PC-3 (cell line): ENCODE data around the gene MACROD1. TPM values are rescaled to one million over a fixed set of nuclear protein-coding genes. Genes with fewer than 3 reads are reported as not detected.

Experiments used
- ATAC-seq: fragments of 200-7000 bp; cut with Tn5 transposase; 2 replicates; pipeline ENCODE4 v1.9.1; 2020; ENCODE audit warnings: mild to moderate bottlenecking, moderate library complexity
- BruUV-seq: library from RNA; stranded (reverse); fragments of 400-500 nt; replicated peaks from 2 replicates; lab custom pipeline; 2021; lab: Mats Ljungman, UMichigan
- CTCF ChIA-PET: fragments of 300-600 bp; sonication (Branson Sonifier 250); formaldehyde crosslinking; loops from one replicate; lab custom pipeline; 2022; ENCODE audit warnings: antibody characterized with exemption; lab: Charles Lee
- POLR2A ChIA-PET: fragments of 300-600 bp; sonication (Branson Sonifier 250); formaldehyde crosslinking; loops from one replicate; lab custom pipeline; 2022; ENCODE audit warnings: antibody characterized with exemption; ENCODE audit not compliant: unreplicated experiment; lab: Charles Lee
- DNase-seq: peaks from one replicate; pipeline ENCODE4 v3.0.0-alpha.2; 2015
- H2AFZ ChIP-seq: fragments of 300-600 bp; sonication (generic); 2 replicates; pipeline ENCODE4 v1.6.0; 2016; ENCODE audit warnings: antibody characterized with exemption, low read length
- H3F3A ChIP-seq: fragments of 300-600 bp; sonication (generic); one replicate; pipeline ENCODE4 v1.6.0; 2017; ENCODE audit warnings: antibody characterized with exemption, low read length, control low read depth, mild to moderate bottlenecking; ENCODE audit not compliant: unreplicated experiment
- H3K27ac ChIP-seq: fragments of 300-600 bp; sonication (generic); 2 replicates; pipeline ENCODE4 v1.5.1; 2016; ENCODE audit warnings: mild to moderate bottlenecking, low read length
- H3K27me3 ChIP-seq: fragments of 300-600 bp; sonication (generic); 2 replicates; pipeline ENCODE4 v1.6.1; 2016; ENCODE audit warnings: low read length, mixed read lengths
- H3K36me3 ChIP-seq: fragments of 300-600 bp; sonication (generic); 2 replicates; pipeline ENCODE4 v1.6.1; 2016; ENCODE audit warnings: low read depth, mixed run types, low read length, mixed read lengths
- H3K4me1 ChIP-seq: fragments of 300-600 bp; sonication (generic); 2 replicates; pipeline ENCODE4 v1.5.1; 2016; ENCODE audit warnings: low read length; ENCODE audit not compliant: insufficient read depth
- H3K4me2 ChIP-seq: fragments of 300-600 bp; sonication (generic); 2 replicates; pipeline ENCODE4 v1.6.0; 2016; ENCODE audit warnings: low read length
- H3K4me3 ChIP-seq: fragments of 300-600 bp; sonication (generic); 2 replicates; pipeline ENCODE4 v1.5.1; 2016; ENCODE audit warnings: mild to moderate bottlenecking, low read length, mixed read lengths
- H3K79me2 ChIP-seq: fragments of 300-600 bp; sonication (generic); 2 replicates; pipeline ENCODE4 v1.6.1; 2017; ENCODE audit warnings: low read length, mixed read lengths
- H3K9ac ChIP-seq: fragments of 300-600 bp; sonication (generic); 2 replicates; pipeline ENCODE4 v1.6.0; 2016; ENCODE audit warnings: mild to moderate bottlenecking, low read length
- H3K9me2 ChIP-seq: fragments of 300-600 bp; sonication (generic); replicated peaks from 2 replicates; pipeline ENCODE4 v1.6.1; 2016; ENCODE audit warnings: mixed run types, low read length, mixed read lengths
- H3K9me3 ChIP-seq: fragments of 300-600 bp; sonication (generic); 2 replicates; pipeline ENCODE4 v1.6.1; 2016; ENCODE audit warnings: low read length, mixed read lengths
- H4K20me1 ChIP-seq: fragments of 300-600 bp; sonication (generic); 2 replicates; pipeline ENCODE4 v1.6.1; 2016; ENCODE audit warnings: low read length, mixed read lengths
- CTCF ChIP-seq: fragments of 300-600 bp; sonication (generic); conservative IDR thresholded peaks from 2 replicates; pipeline ENCODE4 v1.5.1; 2017; ENCODE audit warnings: antibody characterized with exemption, low read depth, mild to moderate bottlenecking, low read length
- EZH2 ChIP-seq: fragments of 300-600 bp; sonication (generic); IDR thresholded peaks from one replicate; pipeline ENCODE4 v1.6.1; 2017; ENCODE audit warnings: antibody characterized with exemption, mild to moderate bottlenecking, low read length; ENCODE audit not compliant: unreplicated experiment
- EZH2phosphoT487 ChIP-seq: fragments of 300-600 bp; sonication (generic); IDR thresholded peaks from 2 replicates; pipeline ENCODE4 v1.6.1; 2018; ENCODE audit warnings: mild to moderate bottlenecking, antibody characterized with exemption, low read length, borderline replicate concordance
- intact Hi-C: fragments of 100-400 bp; cut with micrococcal nuclease; formaldehyde crosslinking; loops from 2 replicates; pipeline ENCODE4 v1.9.0; 2023
- total RNA-seq: library from RNA; depleted of rRNA; stranded (reverse); fragments of >200 nt; gene quantifications from 2 replicates; pipeline ENCODE4 v1.2.3, GENCODE V29; 2014

MACROD1 gene
- total RNA-seq, 1 experiment from 2014 or later = 71.4 TPM

GRCh38 chr11:64140082-64140481 is 25.8 kb downstream of the MACROD1 start:
- BruUV-seq = no TSS peak
- no peaks in the 10 kb centered on the region for H3K4me1 ChIP-seq
- ATAC-seq (no peak), DNase-seq (no peak)
- no peaks in the 10 kb centered on the region for H4K20me1 ChIP-seq
- no peaks in the 10 kb centered on the region for H3F3A ChIP-seq
- H3K9me2 ChIP-seq = no peaks in the 10 kb centered on the region
- H3K4me3 ChIP-seq = no peak overlapping the region
- TF ChIP-seq CTCF (no peak), EZH2 (no peak), EZH2phosphoT487 (no peak)
- H3K9me3 ChIP-seq = no peaks in the 10 kb centered on the region
- ChIA-PET POLR2A (no interaction called here), CTCF (no interaction called here)
- no peaks in the 10 kb centered on the region for H3K79me2 ChIP-seq
- H3K4me2 ChIP-seq = no peak overlapping the region
- intact Hi-C loops = loop anchor here (10.0 kb wide), 1 partner anchor 375 kb away; the partner anchor contains the start of gene ZFTA
- no peaks in the 10 kb centered on the region for H3K27me3 ChIP-seq
- no peaks in the 10 kb centered on the region for H3K36me3 ChIP-seq
- no peak overlapping the region for H3K27ac ChIP-seq
- no peak overlapping the region for H3K9ac ChIP-seq
- no peak overlapping the region for H2AFZ ChIP-seq

- Histone ChIP-seq H3K4me2 (no peak overlapping the region), H3K9me3 (no peaks in the 10 kb centered on the region), H4K20me1 (no peaks in the 10 kb centered on the region), H3K4me3 (no peak overlapping the region), H3K9ac (no peak overlapping the region), H3K36me3 (no peaks in the 10 kb centered on the region), H3K4me1 (no peaks in the 10 kb centered on the region), H3F3A (no peaks in the 10 kb centered on the region), H3K27ac (no peak overlapping the region), H2AFZ (no peak overlapping the region), H3K9me2 (no peaks in the 10 kb centered on the region), H3K27me3 (no peaks in the 10 kb centered on the region), H3K79me2 (no peaks in the 10 kb centered on the region)
- ATAC-seq (no peak), DNase-seq (no peak)
- BruUV-seq = no TSS peak
- intact Hi-C loops = no loop called here
- ChIA-PET POLR2A (no interaction called here), CTCF (no interaction called here)
- TF ChIP-seq EZH2 = no peak
Measured at GRCh38 chr11:64139049-64139448, 26.9 kb downstream of the MACROD1 start.

- Histone ChIP-seq H3K36me3 (no peaks in the 10 kb centered on the region), H3K9me3 (no peaks in the 10 kb centered on the region), H2AFZ (no peak overlapping the region), H4K20me1 (no peaks in the 10 kb centered on the region), H3K9ac (no peak overlapping the region), H3F3A (no peaks in the 10 kb centered on the region), H3K79me2 (no peaks in the 10 kb centered on the region), H3K27me3 (no peaks in the 10 kb centered on the region), H3K4me1 (no peaks in the 10 kb centered on the region), H3K27ac (no peak overlapping the region), H3K9me2 (no peaks in the 10 kb centered on the region), H3K4me2 (no peak overlapping the region), H3K4me3 (no peak overlapping the region)
- no TSS peak for BruUV-seq
- DNase-seq (no peak), ATAC-seq (no peak)
- no peak for TF ChIP-seq EZH2
- no peak for TF ChIP-seq CTCF
- TF ChIP-seq EZH2phosphoT487 = no peak
- intact Hi-C loops = no loop called here
- POLR2A ChIA-PET = no interaction called here
- CTCF ChIA-PET = no interaction called here
Measured at GRCh38 chr11:64138398-64138797, 27.5 kb downstream of the MACROD1 start.
